ENCODE measurements around the gene PLRG1.

The PLRG1 gene

DNA sequence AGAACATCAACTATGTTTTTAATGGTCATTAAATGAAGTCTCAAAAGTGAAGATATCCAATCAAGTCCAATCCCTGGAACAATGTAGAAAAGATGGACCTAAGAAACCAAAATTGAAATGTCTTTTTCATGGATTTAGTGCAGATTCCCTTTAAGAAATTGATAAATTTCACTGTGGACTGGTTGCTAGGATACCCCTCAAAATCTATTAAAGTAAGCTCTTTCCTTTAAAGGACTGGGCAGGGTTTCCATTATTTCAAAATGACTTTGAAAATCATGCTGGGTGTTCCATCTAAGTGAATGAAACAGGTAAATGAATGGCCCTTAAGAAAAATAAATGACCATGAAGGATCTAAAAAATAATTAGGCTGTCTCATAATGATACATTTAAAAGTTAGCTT is 28.6 kb downstream of the PLRG1 start:
- DNase-seq (ENCODE audit: low read depth, low spot score), result no peak

GRCh38 chr4:154519214-154519613 is 31.0 kb downstream of the PLRG1 start:
- no peak for DNase-seq (ENCODE audit: low read depth, low spot score)

GRCh38 chr4:154517591-154517990 is 32.6 kb downstream of the PLRG1 start:
- DNase-seq (ENCODE audit: low read depth, low spot score), result no peak

DNA sequence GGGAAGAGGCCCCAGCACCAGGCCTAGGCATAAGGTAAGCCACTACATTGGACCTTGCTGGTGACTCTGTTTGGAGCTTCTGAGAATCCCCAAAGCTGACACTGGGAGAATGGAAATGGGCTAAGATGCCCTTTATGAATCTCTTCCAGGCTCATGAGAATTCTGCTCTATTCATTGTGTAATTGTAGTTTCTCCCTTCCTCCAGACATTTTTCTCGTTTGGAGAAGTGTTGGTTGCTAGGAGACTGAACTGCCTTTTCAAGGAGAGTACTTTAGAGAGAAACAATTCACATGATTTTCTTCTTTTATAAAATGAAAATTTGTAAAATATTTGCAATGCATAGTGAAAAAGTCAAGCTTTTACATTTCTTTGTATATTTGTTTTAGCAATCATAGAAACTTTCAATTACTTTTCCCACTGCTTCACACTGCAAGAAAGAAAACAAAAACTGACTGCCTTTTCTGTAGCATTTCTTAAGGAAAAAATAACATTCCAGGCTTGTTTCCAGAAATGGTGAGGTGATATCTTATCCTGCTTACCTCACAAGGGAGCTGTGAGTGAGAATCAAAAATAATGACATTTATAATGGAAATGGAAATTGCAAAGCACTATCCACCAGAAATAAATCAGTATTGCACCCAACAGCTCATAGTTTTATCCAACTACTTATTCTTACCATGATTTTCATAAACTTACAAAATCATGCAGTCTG is 33.7 kb downstream of the PLRG1 start:
- no peak for DNase-seq (ENCODE audit: low read depth, low spot score)

- no peak for DNase-seq (ENCODE audit: low read depth, low spot score)
These were observed 38.2 kb downstream of the PLRG1 start for GRCh38 chr4:154511981-154512380.

DNA sequence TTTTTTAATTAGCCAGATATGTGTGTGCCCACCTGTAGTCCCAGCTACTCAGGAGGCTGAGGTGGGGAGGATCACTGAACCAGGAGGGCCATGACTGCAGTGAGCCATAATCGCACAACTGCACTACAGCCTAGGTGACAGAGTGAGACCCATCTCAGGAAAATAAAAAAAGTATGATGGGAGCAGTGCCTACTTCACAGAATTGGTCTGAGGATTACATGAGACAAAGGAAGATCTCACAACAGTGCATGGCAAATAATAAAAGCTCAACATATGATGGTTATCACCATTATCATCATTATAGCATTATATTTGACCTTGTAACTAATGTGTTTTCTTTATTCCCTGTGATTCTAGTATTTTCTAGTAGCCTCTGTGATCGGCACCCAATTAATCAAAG is 38.7 kb downstream of the PLRG1 start:
- DNase-seq (ENCODE audit: low read depth, low spot score), result no peak

DNA sequence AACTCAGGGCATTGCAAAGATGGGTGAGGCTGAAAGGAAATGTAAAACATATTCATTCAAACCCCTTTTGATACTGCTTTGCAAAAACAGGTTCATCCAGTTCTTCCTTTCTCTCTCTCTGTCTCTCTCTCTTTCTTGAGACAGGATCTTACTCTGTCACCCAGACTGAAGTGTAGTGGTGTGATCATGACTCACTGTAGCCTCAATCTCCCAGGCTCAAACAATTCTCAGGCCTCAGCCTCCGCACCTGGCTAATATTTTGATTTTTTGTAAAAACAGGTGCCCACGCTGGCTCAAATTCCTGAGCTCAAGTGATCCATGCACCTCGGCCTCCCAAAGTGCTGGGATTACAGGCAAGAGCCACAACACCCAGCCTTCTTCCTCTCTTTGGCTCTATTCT is 43.0 kb downstream of the PLRG1 start:
- no peak for DNase-seq (ENCODE audit: low read depth, low spot score)

DNA sequence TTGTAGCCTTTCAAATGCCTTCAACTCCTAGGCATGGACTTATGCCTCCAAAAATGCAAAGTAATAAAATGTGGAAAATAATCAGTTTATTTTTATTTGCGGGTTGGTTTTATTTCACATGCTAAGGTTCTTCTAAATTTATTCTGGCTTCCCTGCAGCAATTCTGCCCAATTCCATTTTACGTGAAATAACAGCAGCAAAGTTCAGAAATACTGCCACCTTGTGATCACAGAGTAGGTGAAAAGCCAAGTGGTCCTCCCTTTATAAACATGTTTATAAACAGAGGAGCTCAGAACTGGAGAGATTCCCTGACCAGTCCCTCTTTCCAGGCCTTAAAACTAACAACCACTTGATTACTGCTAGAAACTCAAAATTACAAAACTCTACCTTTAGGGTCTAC is 43.9 kb downstream of the PLRG1 start:
- no peak for DNase-seq (ENCODE audit: low read depth, low spot score)

- no peak for DNase-seq (ENCODE audit: low read depth, low spot score)
These were observed 46.6 kb downstream of the PLRG1 start for GRCh38 chr4:154503598-154503997.

DNA sequence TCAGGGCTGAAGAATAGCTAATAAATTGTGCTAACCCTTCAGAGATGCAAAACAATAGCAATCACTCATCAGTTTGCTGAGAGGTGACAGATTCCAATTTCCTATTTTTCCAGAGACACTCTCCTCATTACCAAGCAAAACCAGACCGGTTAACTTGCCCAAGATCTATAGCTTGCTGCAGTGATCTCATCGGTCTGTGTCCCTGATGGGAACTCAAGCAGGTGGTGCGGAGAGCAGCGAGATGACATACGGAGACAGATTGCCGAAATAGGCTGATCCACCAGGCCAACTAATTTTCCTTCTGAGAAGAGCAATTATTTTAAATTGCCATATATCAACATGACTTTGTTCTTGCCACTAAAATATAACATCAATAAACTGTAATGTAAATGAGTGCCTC is 48.1 kb downstream of the PLRG1 start:
- DNase-seq (ENCODE audit: low read depth, low spot score), result no peak

- no peak for DNase-seq (ENCODE audit: low read depth, low spot score)
These were observed 52.3 kb downstream of the PLRG1 start for GRCh38 chr4:154497889-154498288.

GRCh38 chr4:154495867-154496266 is 54.3 kb downstream of the PLRG1 start:
- no peak for DNase-seq (ENCODE audit: low read depth, low spot score)

DNA sequence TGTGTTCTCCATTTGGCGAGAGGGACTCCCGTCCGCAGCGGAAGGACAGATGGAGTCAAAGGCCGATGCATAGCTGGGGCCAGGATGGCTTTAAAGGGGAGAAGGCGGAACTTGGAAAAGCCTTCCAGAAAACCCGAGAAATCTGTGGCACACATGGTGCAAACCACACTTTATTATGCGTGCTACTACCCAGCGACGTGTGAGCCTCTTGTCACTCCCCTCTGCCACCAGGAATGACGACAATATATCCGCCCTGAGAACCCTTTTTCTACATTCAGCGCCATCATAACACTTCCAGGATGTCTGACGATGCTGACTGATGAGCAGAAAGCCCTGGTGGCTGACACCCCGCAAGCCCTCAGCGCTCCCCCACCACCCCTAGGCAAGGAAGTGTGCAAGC is 57.9 kb downstream of the PLRG1 start:
- DNase-seq (ENCODE audit: low read depth, low spot score), result no peak

DNA sequence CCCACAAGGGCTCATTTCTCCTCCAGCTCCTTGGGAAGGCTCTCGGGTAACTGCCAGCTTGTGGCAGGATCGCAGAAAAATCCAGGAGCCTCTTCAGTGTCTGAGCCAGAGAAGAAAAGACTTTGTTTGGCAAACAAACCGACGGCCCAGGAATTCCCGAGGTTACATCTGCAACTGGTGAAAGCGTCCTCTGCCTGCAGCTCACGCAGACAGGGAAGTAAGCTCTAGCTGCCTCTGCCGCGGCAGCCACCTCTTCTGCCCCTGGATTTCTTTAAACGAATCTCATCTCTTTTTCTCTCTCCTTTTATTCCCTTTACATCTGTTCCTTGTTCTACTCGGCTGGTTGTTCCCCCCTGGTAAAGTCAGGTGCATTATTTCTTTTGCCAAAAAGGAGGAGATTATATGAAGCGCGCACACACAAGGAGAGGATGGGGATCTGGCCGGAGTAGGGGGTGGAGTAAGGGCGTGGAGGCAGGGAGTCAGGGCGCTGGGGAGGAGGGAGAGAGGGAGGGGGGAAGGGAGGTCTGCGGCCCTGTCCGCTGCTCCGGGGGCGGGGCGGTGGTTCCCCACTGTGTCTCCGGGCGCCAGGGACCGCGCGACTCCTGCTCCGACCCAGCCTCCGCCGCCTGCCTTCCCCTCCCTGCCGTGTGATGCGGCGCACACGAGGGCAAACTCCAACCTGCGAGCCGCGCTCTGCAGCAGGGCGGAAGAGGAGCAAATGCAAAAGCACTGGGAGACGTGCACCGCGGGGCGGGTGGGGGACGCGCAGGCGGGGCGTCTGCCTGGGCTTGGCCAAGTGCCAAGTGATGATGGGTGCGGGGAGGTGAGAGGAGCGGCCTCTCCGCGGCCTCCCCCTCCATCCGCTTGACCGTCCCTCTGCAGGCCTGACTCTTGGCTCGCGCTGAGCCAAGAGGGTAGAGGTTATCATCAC is 58.6 kb downstream of the PLRG1 start, which contains the start of gene DCHS2:
TSS of gene DCHS2 (minus strand) at position 459 of the 931 bp plus-strand sequence. CDS start at position 15, 444 bp downstream.
- DNase-seq (ENCODE audit: low read depth, low spot score), result no peak

GRCh38 chr4:154490583-154491340 is 59.4 kb downstream of the PLRG1 start:
- DNase-seq (ENCODE audit: low read depth, low spot score), result no peak

DNA sequence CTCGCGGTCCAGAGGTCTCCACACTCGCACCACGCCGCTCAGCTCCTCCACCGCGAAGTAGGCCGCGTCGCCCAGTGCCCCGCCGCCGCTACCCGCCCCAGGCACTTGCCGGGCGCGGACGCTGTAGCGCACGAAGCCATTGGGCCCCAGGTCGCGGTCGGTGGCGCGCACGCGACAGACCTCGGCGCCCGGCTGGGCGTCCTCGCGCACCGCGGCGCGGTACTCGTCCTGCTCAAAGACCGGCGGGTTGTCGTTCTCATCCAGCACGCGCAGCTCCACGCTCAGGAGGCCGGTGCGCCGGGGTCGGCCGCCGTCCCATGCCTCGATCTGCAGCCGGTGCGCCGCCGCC is 60.0 kb downstream of the PLRG1 start:
- DNase-seq (ENCODE audit: low read depth, low spot score), result no peak

- no peak for DNase-seq (ENCODE audit: low read depth, low spot score)
These were observed 60.5 kb downstream of the PLRG1 start for GRCh38 chr4:154489558-154490233.

GRCh38 chr4:154487145-154487544 is 63.1 kb downstream of the PLRG1 start:
- no peak for DNase-seq (ENCODE audit: low read depth, low spot score)

DNA sequence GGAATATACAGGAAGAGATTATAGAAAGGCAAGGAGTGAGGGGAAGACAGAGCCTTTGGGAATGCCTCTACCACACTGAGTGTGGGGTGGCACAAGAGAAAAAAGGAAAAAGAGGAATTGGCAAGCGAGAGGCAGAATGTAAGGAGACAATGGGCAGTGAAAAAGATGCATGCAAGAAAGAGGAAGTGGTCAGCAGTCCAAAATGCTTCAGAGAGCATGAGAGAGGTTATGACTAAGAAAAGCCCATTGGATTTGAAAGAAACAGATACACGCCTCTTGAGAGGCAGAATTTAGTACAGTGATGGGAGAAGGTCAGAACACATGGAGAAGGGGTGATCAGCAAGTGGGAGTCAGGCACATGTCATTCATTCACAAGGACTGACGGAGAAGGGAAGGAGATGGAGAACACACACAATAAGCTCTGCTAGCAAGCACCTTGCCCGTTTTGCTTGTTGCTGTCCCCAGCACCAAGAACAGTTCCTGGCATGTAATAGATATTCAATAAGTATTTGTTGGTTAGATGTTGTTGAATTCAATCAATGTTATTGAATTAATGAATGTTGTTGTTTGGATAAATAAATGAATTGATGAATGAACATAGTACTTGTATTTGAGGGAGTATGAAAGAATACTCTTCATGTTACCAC is 65.0 kb downstream of the PLRG1 start:
- DNase-seq (ENCODE audit: low read depth, low spot score), result no peak

All from activated naive CD8-positive, alpha-beta T cell treated with anti-CD3 and anti-CD28 coated beads, Interleukin-2, amount 50 U/mL, for 16 hours (primary cell).